Naive B cell (primary cell): ENCODE measurements around the gene PVR. TPM values are rescaled to one million over a fixed set of nuclear protein-coding genes. Genes with fewer than 3 reads are reported as not detected.
"Not testable (repeated sequence)": the region's sequence is repeated elsewhere in the genome, so short reads cannot be mapped to it uniquely, and the experiment has no call there.

Experiments used
- ATAC-seq, 2 donors: fragments of 150-1000 bp; cut with Tn5 transposase; 2 replicates each; pipeline ENCODE4 v1.10.0; 2021; ENCODE audit warnings: low read depth in 2 of 2, mild to moderate bottlenecking in 2 of 2, moderate library complexity in 2 of 2
- DNase-seq: peaks from one replicate; pipeline ENCODE4 v3.0.0; 2022
- H3K27ac Mint-ChIP-seq, 6 donors: one replicate each; pipeline ENCODE4 v1.8.0; 2020 to 2022; ENCODE audit warnings: mild to moderate bottlenecking in 6 of 6, mixed read lengths in 6 of 6, moderate library complexity in 5 of 6, inconsistent platforms in 2 of 6
- H3K27me3 Mint-ChIP-seq, 3 donors: one replicate each; pipeline ENCODE4 v1.8.0; 2021 to 2022; ENCODE audit warnings: mixed read lengths in 3 of 3, mild to moderate bottlenecking in 1 of 3
- H3K36me3 Mint-ChIP-seq, 2 donors: one replicate each; pipeline ENCODE4 v1.8.0; 2020 to 2022; ENCODE audit warnings: mixed read lengths in 2 of 2, inconsistent platforms in 1 of 2, mild to moderate bottlenecking in 1 of 2
- H3K4me1 Mint-ChIP-seq, 3 donors: one replicate each; pipeline ENCODE4 v1.8.0; 2020 to 2022; ENCODE audit warnings: mixed read lengths in 3 of 3, inconsistent platforms in 1 of 3, mild to moderate bottlenecking in 1 of 3, moderate library complexity in 1 of 3
- H3K4me3 Mint-ChIP-seq, 8 donors: one replicate each; pipeline ENCODE4 v1.8.0; 2020 to 2022; ENCODE audit warnings: mild to moderate bottlenecking in 8 of 8, mixed read lengths in 8 of 8, moderate library complexity in 8 of 8, inconsistent platforms in 2 of 8
- H3K9me3 Mint-ChIP-seq, 7 donors: one replicate each; pipeline ENCODE4 v1.8.0; 2020 to 2022; ENCODE audit warnings: mixed read lengths in 7 of 7, mild to moderate bottlenecking in 5 of 7, inconsistent platforms in 2 of 7, moderate library complexity in 1 of 7
- polyA plus RNA-seq, 6 donors: library from polyadenylated mRNA; unstranded; fragments of 300-500 nt; fragmentation: Illumina TruSeq; gene quantifications; one replicate each; pipeline ENCODE4 v1.2.3, GENCODE V29; 2021; ENCODE audit warnings: low read depth in 6 of 6

The PVR gene
- polyA plus RNA-seq, 6 donors from 2014 or later: not detected

DNA sequence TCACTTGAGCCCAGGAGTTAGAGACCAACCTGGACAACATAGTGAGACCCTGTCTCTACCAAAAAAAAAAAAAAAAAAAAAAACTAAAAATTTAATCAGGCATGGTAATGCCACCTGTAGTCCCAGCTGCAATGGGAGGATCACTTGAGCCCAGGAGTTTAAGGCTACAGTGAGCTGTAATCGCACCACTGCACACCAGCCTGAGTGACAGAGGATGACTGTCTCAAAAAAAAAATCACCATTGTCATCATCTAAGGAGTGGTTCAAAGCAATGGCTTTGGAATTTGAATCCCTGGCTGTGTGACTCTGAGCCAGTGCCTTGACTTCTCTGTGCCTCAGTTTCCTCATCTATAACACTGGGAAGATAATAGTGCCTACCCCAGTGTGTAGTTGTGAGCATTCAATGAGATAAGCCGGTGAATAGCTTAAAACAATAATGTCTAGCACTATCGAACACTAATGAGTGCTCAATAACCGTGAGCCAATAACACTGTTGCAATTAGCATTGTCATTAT lies 18.8 kb upstream of the PVR start:
- Mint-ChIP-seq H3K27me3 (peaks cover 0 to 40% (median 29%) of the 10 kb centered on the region in 3 donors), H3K27ac (no peak overlapping the region), H3K4me3 (no peak overlapping the region), H3K9me3 (peaks cover 0 to 9% (median 4%) of the 10 kb centered on the region in 7 donors), H3K36me3 (no peaks in the 10 kb centered on the region), H3K4me1 (no peaks in the 10 kb centered on the region)
- DNase-seq (no peak), ATAC-seq (no peak)

- DNase-seq, H3K9me3 Mint-ChIP-seq, H3K36me3 Mint-ChIP-seq, ATAC-seq, H3K4me3 Mint-ChIP-seq, H3K4me1 Mint-ChIP-seq, H3K27ac Mint-ChIP-seq: not testable (repeated sequence)
- peaks cover 0 to 45% (median 29%) of the 10 kb centered on the region in 3 donors for H3K27me3 Mint-ChIP-seq
Observed at GRCh38 chr19:44625637-44626036, 18.1 kb upstream of the PVR start.

GRCh38 chr19:44626048-44626624 lies 17.6 kb upstream of the PVR start:
- H3K36me3 Mint-ChIP-seq: no peaks in the 10 kb centered on the region
- peaks cover 0 to 50% (median 29%) of the 10 kb centered on the region in 3 donors for H3K27me3 Mint-ChIP-seq
- peak overlapping the region in 1 of 6 donors; percentile 15 for H3K27ac Mint-ChIP-seq

GRCh38 chr19:44627631-44628030 lies 16.1 kb upstream of the PVR start:
- H3K36me3 Mint-ChIP-seq: no peaks in the 10 kb centered on the region
- H3K4me3 Mint-ChIP-seq: no peak overlapping the region
- H3K27me3 Mint-ChIP-seq: peaks cover 1 to 47% (median 33%) of the 10 kb centered on the region in 3 donors
- H3K4me1 Mint-ChIP-seq: no peaks in the 10 kb centered on the region
- DNase-seq (no peak), ATAC-seq (no peak)
- peaks cover 0 to 9% (median 4%) of the 10 kb centered on the region in 7 donors for H3K9me3 Mint-ChIP-seq
- H3K27ac Mint-ChIP-seq: peak overlapping the region in 1 of 6 donors; percentile 19

More at GRCh38 chr19:44626048-44626624, 17.6 kb upstream of the PVR start:
- DNase-seq (no peak), ATAC-seq (no peak)
- no peak overlapping the region for H3K4me3 Mint-ChIP-seq
- no peaks in the 10 kb centered on the region for H3K4me1 Mint-ChIP-seq
- H3K9me3 Mint-ChIP-seq: peaks cover 0 to 9% (median 4%) of the 10 kb centered on the region in 7 donors

DNA sequence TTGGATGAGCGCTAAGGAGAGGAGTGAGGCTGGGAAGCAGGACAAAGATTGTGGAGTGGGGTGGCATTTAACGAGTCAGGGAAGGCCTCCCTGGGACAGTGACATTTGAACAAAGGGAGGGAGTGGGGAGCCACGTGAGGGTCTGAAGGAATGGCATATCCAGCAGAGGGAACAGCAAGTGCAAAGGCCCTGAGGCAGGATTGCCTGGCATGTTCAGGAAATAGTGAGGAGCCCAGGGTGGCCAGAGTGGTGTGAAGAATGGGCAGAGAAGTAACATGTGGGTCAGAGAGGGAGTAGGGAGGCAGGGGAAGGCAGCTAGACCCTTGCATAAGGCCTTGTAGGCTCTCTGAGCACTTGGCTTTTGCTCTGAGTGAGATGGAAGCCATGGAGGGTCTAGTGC lies 14.9 kb upstream of the PVR start:
- ATAC-seq (no peak), DNase-seq (no peak)
- Mint-ChIP-seq H3K9me3 (peaks cover 0 to 9% (median 3%) of the 10 kb centered on the region in 7 donors), H3K27me3 (peaks cover 4 to 52% (median 28%) of the 10 kb centered on the region in 3 donors), H3K27ac (peak overlapping the region in 1 of 6 donors; percentile 48), H3K4me3 (no peak overlapping the region), H3K4me1 (no peaks in the 10 kb centered on the region), H3K36me3 (no peaks in the 10 kb centered on the region)

GRCh38 chr19:44631611-44632010 lies 12.1 kb upstream of the PVR start:
- peaks cover 18 to 68% (median 28%) of the 10 kb centered on the region in 3 donors for H3K27me3 Mint-ChIP-seq
- H3K9me3 Mint-ChIP-seq, H3K27ac Mint-ChIP-seq, H3K36me3 Mint-ChIP-seq, H3K4me1 Mint-ChIP-seq, H3K4me3 Mint-ChIP-seq, DNase-seq, ATAC-seq: not testable (repeated sequence)

DNA sequence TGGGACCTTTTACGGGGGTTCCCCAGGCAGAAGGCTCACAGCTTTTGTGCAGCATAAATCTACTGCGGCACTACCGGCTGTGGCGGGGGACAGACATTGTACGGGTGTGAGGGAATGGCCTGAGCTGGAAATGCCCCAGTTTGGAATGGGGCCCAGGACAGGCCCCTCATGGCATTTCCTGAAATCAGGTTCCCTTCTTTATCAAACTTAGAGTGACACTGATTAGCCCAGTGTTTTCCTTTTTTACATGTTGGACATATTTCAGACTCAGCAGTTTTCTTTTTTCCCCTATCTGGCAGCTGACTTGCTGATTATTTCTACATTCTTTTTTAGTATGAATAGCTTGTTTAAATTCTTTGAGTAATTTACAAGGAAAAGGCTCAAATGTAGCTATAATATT lies 9.7 kb upstream of the PVR start:
- ATAC-seq, H3K9me3 Mint-ChIP-seq, H3K4me1 Mint-ChIP-seq, H3K4me3 Mint-ChIP-seq, H3K27ac Mint-ChIP-seq, DNase-seq, H3K36me3 Mint-ChIP-seq: not testable (repeated sequence)
- H3K27me3 Mint-ChIP-seq: peaks cover 20 to 56% (median 22%) of the 10 kb centered on the region in 3 donors

GRCh38 chr19:44634785-44635184 lies 8.9 kb upstream of the PVR start:
- peaks cover 20 to 55% (median 22%) of the 10 kb centered on the region in 3 donors for H3K27me3 Mint-ChIP-seq
- H3K27ac Mint-ChIP-seq: no peak overlapping the region
- no peaks in the 10 kb centered on the region for H3K36me3 Mint-ChIP-seq
- H3K4me3 Mint-ChIP-seq: no peak overlapping the region
- peaks cover 0 to 5% (median 0%) of the 10 kb centered on the region in 7 donors for H3K9me3 Mint-ChIP-seq
- ATAC-seq (no peak), DNase-seq (no peak)
- no peaks in the 10 kb centered on the region for H3K4me1 Mint-ChIP-seq

DNA sequence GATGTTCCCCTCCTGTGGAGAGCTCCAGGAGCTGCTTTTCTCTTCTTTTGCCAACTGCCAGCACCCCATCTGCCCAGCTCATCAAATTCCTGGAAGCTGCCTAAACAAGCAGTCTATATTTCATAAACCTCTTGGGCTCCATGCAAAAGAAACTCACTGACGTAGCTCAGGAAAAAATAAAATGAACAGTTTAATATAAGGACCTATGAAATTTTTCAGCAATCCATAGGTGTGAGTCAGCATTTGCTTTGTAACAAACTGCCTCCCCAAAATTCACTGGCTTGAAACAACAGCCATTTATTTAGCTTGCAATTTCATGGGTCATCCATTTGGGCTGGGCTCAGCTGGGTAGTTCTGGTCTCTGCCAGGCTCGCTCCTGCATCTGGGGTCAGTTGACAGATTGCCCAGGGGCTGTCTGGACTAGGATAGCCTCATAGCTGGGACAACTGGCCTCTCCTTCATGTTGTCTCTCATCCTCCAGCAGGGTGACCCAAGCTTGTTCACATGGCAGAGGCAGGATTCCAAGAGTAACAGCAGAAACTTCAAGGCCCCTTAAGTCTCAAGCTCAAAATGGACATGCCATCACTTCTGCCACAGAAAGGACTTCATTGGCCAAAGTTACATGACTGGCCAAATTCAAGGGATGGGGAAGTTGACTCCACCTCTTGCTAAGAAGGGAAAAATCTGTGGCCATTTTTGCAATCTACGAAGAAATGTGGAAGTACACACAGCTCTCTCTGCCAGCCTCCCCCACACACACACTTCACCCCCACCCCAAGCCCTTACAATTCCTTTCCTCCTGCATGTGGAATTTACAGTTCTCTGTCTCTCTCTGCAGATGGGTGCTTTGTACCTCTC lies 7.9 kb upstream of the PVR start:
- H3K27ac Mint-ChIP-seq: no peak overlapping the region

GRCh38 chr19:44636439-44637389 lies 7.0 kb upstream of the PVR start:
- ATAC-seq (no peak), DNase-seq (no peak)
- Mint-ChIP-seq H3K4me3 (peak overlapping the region in 1 of 8 donors; percentile 16), H3K27me3 (peaks cover 26 to 54% (median 38%) of the 10 kb centered on the region in 3 donors), H3K27ac (no peak overlapping the region), H3K9me3 (peaks cover 0 to 5% (median 0%) of the 10 kb centered on the region in 7 donors), H3K36me3 (no peaks in the 10 kb centered on the region), H3K4me1 (no peaks in the 10 kb centered on the region)

More for the DNA sequence above, 7.9 kb upstream of the PVR start:
- no peaks in the 10 kb centered on the region for H3K36me3 Mint-ChIP-seq
- no peak for ATAC-seq
- peak overlapping the region in 1 of 8 donors; percentile 6 for H3K4me3 Mint-ChIP-seq
- DNase-seq: no peak
- no peaks in the 10 kb centered on the region for H3K4me1 Mint-ChIP-seq
- peaks cover 0 to 5% (median 0%) of the 10 kb centered on the region in 7 donors for H3K9me3 Mint-ChIP-seq
- H3K27me3 Mint-ChIP-seq: peaks cover 25 to 48% (median 30%) of the 10 kb centered on the region in 3 donors

- peak overlapping the region in 1 of 8 donors; percentile 66 for H3K4me3 Mint-ChIP-seq
- H3K36me3 Mint-ChIP-seq: no peaks in the 10 kb centered on the region
- peaks cover 0 to 5% (median 0%) of the 10 kb centered on the region in 7 donors for H3K9me3 Mint-ChIP-seq
- no peaks in the 10 kb centered on the region for H3K4me1 Mint-ChIP-seq
- H3K27ac Mint-ChIP-seq: no peak overlapping the region
- DNase-seq (no peak), ATAC-seq (no peak)
- H3K27me3 Mint-ChIP-seq: peaks cover 26 to 60% (median 40%) of the 10 kb centered on the region in 3 donors
Observed at GRCh38 chr19:44637390-44637764, 6.3 kb upstream of the PVR start.

DNA sequence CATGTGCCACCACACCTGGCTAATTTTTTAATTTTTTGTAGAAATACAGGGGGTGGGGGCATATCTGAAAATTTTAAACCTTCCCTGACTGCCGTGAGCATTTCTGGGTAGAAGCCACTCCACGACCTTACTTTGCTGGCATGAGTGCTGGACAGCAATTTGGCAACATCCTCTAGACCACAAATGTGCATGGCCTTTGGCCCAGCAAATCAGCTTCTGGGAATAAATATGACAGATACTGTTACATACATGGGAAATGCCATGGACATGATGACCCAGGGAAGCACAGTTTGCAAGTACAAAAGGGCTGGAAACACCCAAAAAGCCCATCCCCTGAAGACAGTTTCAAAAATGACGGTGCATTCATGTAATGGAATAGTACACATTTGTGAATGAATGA lies 3.2 kb upstream of the PVR start:
- no peak overlapping the region for H3K27ac Mint-ChIP-seq
- H3K4me3 Mint-ChIP-seq: no peak overlapping the region
- H3K9me3 Mint-ChIP-seq: peaks cover 0 to 1% (median 0%) of the 10 kb centered on the region in 7 donors
- DNase-seq (no peak), ATAC-seq (no peak)
- H3K27me3 Mint-ChIP-seq: peaks cover 17 to 48% (median 38%) of the 10 kb centered on the region in 3 donors
- H3K4me1 Mint-ChIP-seq: peaks cover 0 to 10% (median 6%) of the 10 kb centered on the region in 3 donors
- H3K36me3 Mint-ChIP-seq: no peaks in the 10 kb centered on the region
